ENCODE measurements around the gene NUP210. TPM values are rescaled to one million over a fixed set of nuclear protein-coding genes. Genes with fewer than 3 reads are reported as not detected.

Gene NUP210
- total and polyA plus RNA-seq, 2 donors (not counting 3 experiments of a cell fraction or from before 2014, with no cell fraction given): 0.14 to 0.84 TPM

DNA sequence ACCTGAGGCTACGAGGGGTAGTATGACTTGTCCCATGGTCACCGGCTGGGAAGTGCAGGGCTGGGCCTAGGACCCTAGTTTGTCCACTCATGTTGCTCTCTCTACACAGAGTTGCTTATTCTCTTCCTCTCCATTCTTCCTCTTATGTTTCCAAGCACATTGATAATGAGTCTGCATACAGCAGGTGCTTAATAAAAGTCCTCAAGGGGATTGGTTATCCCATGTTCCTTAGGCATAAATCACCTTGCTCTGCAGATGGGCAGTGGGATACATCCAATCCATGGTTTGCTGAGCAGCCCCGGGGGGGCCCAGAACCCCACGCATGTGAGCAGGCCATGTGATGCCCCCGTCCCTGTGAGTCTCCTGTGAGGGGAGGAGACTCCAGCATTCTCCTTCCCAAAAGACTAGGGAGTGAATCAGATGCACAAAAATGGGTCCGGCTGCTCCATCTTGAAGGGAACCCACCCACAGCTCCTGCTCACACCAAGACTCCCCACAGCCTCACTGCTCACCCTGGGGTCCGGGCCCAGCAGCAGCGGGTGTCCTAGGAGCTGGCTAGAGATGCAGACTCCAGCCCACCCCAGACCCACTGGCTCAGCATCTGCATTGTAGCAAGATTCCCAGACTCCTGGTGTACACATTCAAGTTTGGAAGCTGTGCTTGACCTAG, 139.9 kb downstream of the NUP210 start:
- FAIRE-seq: no peak
- H3K9me3 ChIP-seq (replicated peaks; ENCODE audit: control insufficient read depth, insufficient read depth, low read length): peaks cover 2% of the 10 kb centered on the region
- intact Hi-C loops (cut with micrococcal nuclease) (no loop called here), dilution Hi-C loops (cut with MboI; ENCODE audit: extremely low pct_ligation_motif_present, low sequenced_read_pairs) (no loop called here)
- H3K36me3 ChIP-seq (ENCODE audit: control insufficient read depth in 2 of 2, extremely low read depth in 1 of 2, insufficient read depth in 2 of 2, low read length in 2 of 2): no peaks in the 10 kb centered on the region
- no peak overlapping the region for H3K27ac ChIP-seq (ENCODE audit: insufficient read depth, low read depth, low read length)
- H3K79me2 ChIP-seq (ENCODE audit: control insufficient read depth, insufficient read depth, low read length): no peaks in the 10 kb centered on the region
- H3K9me1 ChIP-seq (replicated peaks; ENCODE audit: control insufficient read depth, extremely low read depth, insufficient read depth, low read length): no peaks in the 10 kb centered on the region
- ChIA-PET POLR2A (no interaction called here), CTCF (no interaction called here)
- DNase-seq (ENCODE audit: low read depth, low spot score): no peak
- no peak overlapping the region for H3K4me2 ChIP-seq (ENCODE audit: insufficient read depth, low read length)
- H3K9ac ChIP-seq (replicated peaks; ENCODE audit: extremely low read depth, insufficient read depth, low read length): no peak overlapping the region
- no TSS peak for BruUV-seq (replicated peaks)
- H3K4me1 ChIP-seq (ENCODE audit: control insufficient read depth, extremely low read depth, insufficient read depth, low read length): no peaks in the 10 kb centered on the region
- H2AFZ ChIP-seq (ENCODE audit: low read depth, low read length): no peak overlapping the region
- peaks cover 19 to 25% of the 10 kb centered on the region in 2 experiments for H3K27me3 ChIP-seq (ENCODE audit: control insufficient read depth in 2 of 2, insufficient read depth in 2 of 2, low read length in 2 of 2)
- no peak overlapping the region for H3K4me3 ChIP-seq (replicated peaks in 1 of 3; ENCODE audit: insufficient read depth in 1 of 3, low read depth in 1 of 3, low read length in 3 of 3)
- H4K20me1 ChIP-seq (replicated peaks; ENCODE audit: control insufficient read depth, extremely low read depth, insufficient read depth, low read length): no peaks in the 10 kb centered on the region
- TF ChIP-seq GATA2 (IDR thresholded peaks at IDR 0.05; ENCODE audit: insufficient read depth, insufficient read length, low read depth, low read length): no peak
- no peak for TF ChIP-seq POLR2AphosphoS5 (IDR thresholded peaks at IDR 0.05; ENCODE audit: insufficient read depth, low read depth, low read length)
- no peak for TF ChIP-seq JUN (IDR thresholded peaks at IDR 0.05; ENCODE audit: borderline replicate concordance, insufficient read depth, insufficient read length, low read depth)
- TF ChIP-seq MYC (IDR thresholded peaks at IDR 0.05; ENCODE audit: low read depth, low read length): no peak
- no peak for TF ChIP-seq EZH2 (IDR thresholded peaks at IDR 0.05; ENCODE audit: borderline replicate concordance, low read depth, low read length, severe bottlenecking)
- TF ChIP-seq POLR2A (IDR thresholded peaks at IDR 0.05; ENCODE audit: low read depth, low read length): no peak
- no peak for TF ChIP-seq FOS (IDR thresholded peaks at IDR 0.05; ENCODE audit: borderline replicate concordance, insufficient read depth, low read length)
- TF ChIP-seq, protein P1, sequence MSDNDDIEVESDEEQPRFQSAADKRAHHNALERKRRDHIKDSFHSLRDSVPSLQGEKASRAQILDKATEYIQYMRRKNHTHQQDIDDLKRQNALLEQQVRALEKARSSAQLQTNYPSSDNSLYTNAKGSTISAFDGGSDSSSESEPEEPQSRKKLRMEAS (IDR thresholded peaks at IDR 0.05; ENCODE audit: insufficient read depth, insufficient read length): no peak
- TF ChIP-seq, protein P2, sequence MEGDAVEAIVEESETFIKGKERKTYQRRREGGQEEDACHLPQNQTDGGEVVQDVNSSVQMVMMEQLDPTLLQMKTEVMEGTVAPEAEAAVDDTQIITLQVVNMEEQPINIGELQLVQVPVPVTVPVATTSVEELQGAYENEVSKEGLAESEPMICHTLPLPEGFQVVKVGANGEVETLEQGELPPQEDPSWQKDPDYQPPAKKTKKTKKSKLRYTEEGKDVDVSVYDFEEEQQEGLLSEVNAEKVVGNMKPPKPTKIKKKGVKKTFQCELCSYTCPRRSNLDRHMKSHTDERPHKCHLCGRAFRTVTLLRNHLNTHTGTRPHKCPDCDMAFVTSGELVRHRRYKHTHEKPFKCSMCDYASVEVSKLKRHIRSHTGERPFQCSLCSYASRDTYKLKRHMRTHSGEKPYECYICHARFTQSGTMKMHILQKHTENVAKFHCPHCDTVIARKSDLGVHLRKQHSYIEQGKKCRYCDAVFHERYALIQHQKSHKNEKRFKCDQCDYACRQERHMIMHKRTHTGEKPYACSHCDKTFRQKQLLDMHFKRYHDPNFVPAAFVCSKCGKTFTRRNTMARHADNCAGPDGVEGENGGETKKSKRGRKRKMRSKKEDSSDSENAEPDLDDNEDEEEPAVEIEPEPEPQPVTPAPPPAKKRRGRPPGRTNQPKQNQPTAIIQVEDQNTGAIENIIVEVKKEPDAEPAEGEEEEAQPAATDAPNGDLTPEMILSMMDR (IDR thresholded peaks at IDR 0.05; ENCODE audit: extremely low read depth in 1 of 2, insufficient read depth in 1 of 2, low read depth in 1 of 2, low read length in 2 of 2): no peak

Data from endothelial cell of umbilical vein (primary cell).